ENCODE measurements around the gene ATG7.

- TF ChIP-seq POLR2A (IDR thresholded peaks at IDR 0.05): no peak
- TF ChIP-seq, protein P1, sequence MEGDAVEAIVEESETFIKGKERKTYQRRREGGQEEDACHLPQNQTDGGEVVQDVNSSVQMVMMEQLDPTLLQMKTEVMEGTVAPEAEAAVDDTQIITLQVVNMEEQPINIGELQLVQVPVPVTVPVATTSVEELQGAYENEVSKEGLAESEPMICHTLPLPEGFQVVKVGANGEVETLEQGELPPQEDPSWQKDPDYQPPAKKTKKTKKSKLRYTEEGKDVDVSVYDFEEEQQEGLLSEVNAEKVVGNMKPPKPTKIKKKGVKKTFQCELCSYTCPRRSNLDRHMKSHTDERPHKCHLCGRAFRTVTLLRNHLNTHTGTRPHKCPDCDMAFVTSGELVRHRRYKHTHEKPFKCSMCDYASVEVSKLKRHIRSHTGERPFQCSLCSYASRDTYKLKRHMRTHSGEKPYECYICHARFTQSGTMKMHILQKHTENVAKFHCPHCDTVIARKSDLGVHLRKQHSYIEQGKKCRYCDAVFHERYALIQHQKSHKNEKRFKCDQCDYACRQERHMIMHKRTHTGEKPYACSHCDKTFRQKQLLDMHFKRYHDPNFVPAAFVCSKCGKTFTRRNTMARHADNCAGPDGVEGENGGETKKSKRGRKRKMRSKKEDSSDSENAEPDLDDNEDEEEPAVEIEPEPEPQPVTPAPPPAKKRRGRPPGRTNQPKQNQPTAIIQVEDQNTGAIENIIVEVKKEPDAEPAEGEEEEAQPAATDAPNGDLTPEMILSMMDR (IDR thresholded peaks at IDR 0.05): no peak
These were observed 222.1 kb downstream of the ATG7 start for GRCh38 chr3:11494131-11494916.

Measured in heart left ventricle (tissue), 13 donors.